SU-DHL-6 (cell line): ENCODE results near the gene EVI5L.

ENCODE experiments used
- EZH2phosphoT487 ChIP-seq: fragments of 200-600 bp; sonication (generic), shearing (Covaris generic); conservative IDR thresholded peaks from 2 replicates; pipeline ENCODE4 v1.6.1; 2018; ENCODE audit warnings: mild to moderate bottlenecking, antibody characterized with exemption, low read length, moderate library complexity, mixed read lengths
- TF ChIP-seq, protein P1 (sequence below): fragments of 200-600 bp; sonication (generic); IDR thresholded peaks from one replicate; pipeline ENCODE4 v1.5.1; 2017; ENCODE audit warnings: antibody characterized with exemption, mild to moderate bottlenecking, low read length, moderate library complexity; ENCODE audit not compliant: insufficient read depth, poor library complexity, severe bottlenecking

DNA sequence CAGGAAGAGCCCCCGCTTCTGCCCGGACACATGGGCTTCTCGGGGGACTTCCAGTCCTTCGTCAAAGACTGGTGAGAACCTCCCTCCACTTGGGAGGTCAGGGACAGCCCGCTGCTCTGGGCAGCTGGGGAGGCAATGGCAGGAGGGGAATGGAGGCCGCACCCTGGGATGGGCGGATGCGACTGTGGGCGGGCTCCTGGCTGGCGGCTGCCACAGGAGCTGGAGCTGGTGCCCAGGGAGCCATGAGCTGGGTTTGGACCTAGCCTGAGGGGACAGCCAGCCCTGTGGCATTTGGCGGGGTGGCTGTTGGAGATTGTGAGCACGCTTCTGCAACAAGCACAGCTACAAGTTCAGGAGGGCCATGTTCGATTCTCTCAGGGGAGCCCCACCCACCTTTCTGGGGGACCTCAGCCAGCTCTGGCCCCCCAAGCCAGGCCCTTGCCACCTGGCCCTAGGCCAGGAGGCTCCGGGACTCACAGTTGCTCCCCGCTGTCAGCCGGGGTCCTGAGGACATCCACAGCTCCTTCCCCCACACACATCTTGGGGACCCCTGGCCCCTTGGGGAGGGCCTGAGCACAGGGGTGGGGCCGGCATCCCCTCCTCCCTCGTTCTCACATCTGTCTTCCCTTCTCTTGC lies 81.6 kb downstream of the EVI5L start:
- TF ChIP-seq, protein P1, sequence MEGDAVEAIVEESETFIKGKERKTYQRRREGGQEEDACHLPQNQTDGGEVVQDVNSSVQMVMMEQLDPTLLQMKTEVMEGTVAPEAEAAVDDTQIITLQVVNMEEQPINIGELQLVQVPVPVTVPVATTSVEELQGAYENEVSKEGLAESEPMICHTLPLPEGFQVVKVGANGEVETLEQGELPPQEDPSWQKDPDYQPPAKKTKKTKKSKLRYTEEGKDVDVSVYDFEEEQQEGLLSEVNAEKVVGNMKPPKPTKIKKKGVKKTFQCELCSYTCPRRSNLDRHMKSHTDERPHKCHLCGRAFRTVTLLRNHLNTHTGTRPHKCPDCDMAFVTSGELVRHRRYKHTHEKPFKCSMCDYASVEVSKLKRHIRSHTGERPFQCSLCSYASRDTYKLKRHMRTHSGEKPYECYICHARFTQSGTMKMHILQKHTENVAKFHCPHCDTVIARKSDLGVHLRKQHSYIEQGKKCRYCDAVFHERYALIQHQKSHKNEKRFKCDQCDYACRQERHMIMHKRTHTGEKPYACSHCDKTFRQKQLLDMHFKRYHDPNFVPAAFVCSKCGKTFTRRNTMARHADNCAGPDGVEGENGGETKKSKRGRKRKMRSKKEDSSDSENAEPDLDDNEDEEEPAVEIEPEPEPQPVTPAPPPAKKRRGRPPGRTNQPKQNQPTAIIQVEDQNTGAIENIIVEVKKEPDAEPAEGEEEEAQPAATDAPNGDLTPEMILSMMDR, result no peak
- TF ChIP-seq EZH2phosphoT487, result no peak
